H1 (cell line): Measurements from ENCODE around the gene ZBTB38. TPM values are rescaled to one million over a fixed set of nuclear protein-coding genes. Genes with fewer than 3 reads are reported as not detected.

Source experiments
- ATF3 ChIP-seq: IDR thresholded peaks from 2 replicates; pipeline ENCODE4 v1.6.1; 2011; ENCODE audit warnings: low read depth, mild to moderate bottlenecking, low read length; ENCODE audit not compliant: insufficient read depth
- CTBP2 ChIP-seq: IDR thresholded peaks from 2 replicates; pipeline ENCODE4 v1.7.0; 2011; ENCODE audit warnings: borderline replicate concordance, mild to moderate bottlenecking, moderate library complexity, mixed read lengths, low read length; ENCODE audit not compliant: insufficient read depth, insufficient read length
- TBP ChIP-seq: IDR thresholded peaks from 2 replicates; pipeline ENCODE4 v1.6.1; 2011; ENCODE audit warnings: low read depth, low read length, improper control_type of control experiment
- polyA plus RNA-seq, 7 experiments: library from polyadenylated mRNA; depleted of rRNA in 3 of 7; stranded (reverse) in 5 of 7; unstranded in 2 of 7; fragments of >200 nt in 5 of 7; fragments of 200-250 nt in 2 of 7; gene quantifications; 1 replicate in 5 of 7; 2 replicates in 1 of 7; 4 replicates in 1 of 7; pipeline versions ENCODE4 v1.2.1 to v1.2.3, GENCODE V29; 2011 to 2013; ENCODE audit warnings: missing spikeins in 2 of 7, mixed read lengths in 2 of 7
- total RNA-seq: library from RNA; stranded (reverse); fragmentation: NEBNext Ultra II Directional; extraction: Animal tissue kit (Norgen Biotek cat#: 25700); gene quantifications from 2 replicates; pipeline ENCODE4 v1.2.1, GENCODE V29; 2021

Gene ZBTB38
- total and polyA plus RNA-seq, 2 of the 8 experiments (the other 6 are each of a cell fraction or from before 2014, with no cell fraction given) = 4.4 to 10.5 TPM

GRCh38 chr3:141349711-141350110, 18.6 kb upstream of the ZBTB38 start (continued):
- TF ChIP-seq CTBP2 = no peak
- no peak for TF ChIP-seq ATF3
- TF ChIP-seq TBP = no peak
